ENCODE results near the gene ATF6.

Gene ATF6

DNA sequence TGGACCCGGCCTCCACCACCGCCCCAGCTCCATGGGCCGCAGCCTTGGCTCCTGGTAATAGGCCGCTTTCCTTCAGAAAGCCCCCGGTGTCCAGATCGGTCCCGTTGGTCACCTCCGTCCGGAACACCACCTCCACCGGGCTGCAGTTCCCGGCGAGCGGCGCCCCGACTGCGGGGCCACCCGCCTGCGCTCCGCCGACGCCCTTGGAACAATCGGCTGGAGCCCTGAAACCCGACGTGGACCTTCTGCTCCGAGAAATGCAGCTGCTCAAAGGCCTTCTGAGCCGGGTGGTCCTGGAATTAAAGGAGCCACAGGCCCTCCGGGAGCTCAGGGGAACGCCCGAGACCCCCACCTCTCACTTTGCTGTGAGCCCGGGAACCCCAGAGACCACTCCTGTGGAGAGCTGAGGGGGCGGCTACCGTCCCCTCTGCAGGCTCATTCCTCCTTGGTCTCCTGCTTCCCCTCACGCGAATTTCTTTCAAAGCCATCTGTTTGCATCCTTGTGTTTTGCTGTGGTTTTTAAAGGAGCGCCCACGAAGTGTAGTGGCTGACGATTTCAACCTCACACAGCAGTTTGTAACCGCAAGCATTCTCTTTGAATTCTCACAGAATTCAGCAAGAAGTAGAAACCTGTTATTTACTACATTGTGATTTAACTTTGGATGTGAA is 38.7 kb upstream of the ATF6 start:
- DNase-seq (ENCODE audit: low read depth), result peak; percentile 85
- in situ Hi-C loops (cut with HindIII; ENCODE audit: low sequenced_read_pairs), result loop anchor here (25.0 kb wide), 1 partner anchor 515 kb away; the partner anchor contains the start of genes APOA2, FCER1G and NDUFS2
- H3K4me3 ChIP-seq (ENCODE audit: low read depth, low read length), result peak overlapping the region; percentile 63

DNA sequence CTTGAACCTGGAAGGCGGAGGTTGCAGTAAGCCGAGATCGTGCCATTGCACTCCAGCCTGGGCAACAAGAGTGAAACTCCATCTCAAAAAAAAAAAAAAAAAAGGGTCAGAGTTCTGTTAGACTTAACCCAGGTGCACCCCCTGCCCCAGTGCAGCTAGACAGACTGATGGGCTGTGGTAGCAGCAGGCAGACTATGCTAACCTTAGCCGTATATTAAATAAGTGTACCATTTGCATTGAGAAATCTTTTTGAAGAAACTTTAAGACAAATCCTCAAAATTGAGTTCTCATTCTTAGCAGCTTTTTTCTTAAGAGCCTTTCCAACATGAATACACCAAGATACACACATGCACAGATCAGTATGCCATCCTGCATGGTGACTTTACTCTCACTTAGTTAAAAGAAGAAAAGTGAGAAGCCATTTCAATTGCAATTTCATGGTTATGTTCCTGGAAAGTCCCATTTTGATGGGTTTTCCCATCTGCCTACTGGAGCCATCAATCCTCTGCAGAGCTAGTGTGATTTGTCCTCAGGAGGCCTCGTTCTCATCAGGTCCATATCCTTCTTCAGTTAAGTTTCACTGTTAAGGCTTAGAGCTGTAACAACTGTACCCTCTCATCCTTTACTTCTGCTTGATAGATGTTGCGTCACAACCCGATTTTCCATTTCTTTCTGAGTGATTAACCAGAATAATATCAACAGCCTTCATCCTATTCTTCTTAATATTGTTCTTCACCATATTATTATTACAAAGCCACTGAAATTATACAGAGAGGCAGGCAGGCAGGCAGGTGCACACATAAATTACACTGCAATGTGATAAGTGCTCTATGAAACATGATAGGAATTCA is 37.5 kb upstream of the ATF6 start:
- no peak overlapping the region for H3K4me3 ChIP-seq (ENCODE audit: low read depth, low read length)
- no peak for DNase-seq (ENCODE audit: low read depth)
- in situ Hi-C loops (cut with HindIII; ENCODE audit: low sequenced_read_pairs), result loop anchor here (25.0 kb wide), 1 partner anchor 516 kb away; the partner anchor contains the start of genes APOA2, FCER1G and NDUFS2
- TF ChIP-seq CTCF (IDR thresholded peaks at IDR 0.05; ENCODE audit: low read depth, low read length, missing control alignments), result no peak

More for the DNA sequence above, 38.7 kb upstream of the ATF6 start:
- TF ChIP-seq CTCF (IDR thresholded peaks at IDR 0.05; ENCODE audit: low read depth, low read length, missing control alignments), result no peak

- no peak for DNase-seq (ENCODE audit: low read depth)
- in situ Hi-C loops (cut with HindIII; ENCODE audit: low sequenced_read_pairs), result loop anchor here (25.0 kb wide), 1 partner anchor 518 kb away; the partner anchor contains the start of genes APOA2, FCER1G and NDUFS2
- no peak for TF ChIP-seq CTCF (IDR thresholded peaks at IDR 0.05; ENCODE audit: low read depth, low read length, missing control alignments)
- no peak overlapping the region for H3K4me3 ChIP-seq (ENCODE audit: low read depth, low read length)
These were observed 36.0 kb upstream of the ATF6 start for GRCh38 chr1:161730050-161730564.

DNA sequence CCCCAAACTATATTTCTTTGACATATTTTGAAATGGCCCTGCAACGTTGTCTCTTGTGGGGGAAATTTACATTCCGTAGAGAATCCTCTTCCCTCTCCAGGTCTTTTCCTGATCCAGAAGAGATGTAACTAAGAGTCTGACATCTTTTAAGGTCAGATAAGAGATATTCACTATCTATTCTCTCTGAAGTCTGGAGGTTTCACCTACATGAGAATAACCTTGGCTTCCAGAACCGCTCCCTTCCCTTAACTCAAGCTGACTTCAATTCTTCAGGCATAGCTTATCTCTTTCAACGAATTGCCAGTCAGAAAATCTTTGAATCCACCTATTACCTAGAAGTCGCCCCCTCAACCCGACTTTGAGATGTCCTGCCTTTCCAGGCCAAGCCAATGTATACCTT is 34.9 kb upstream of the ATF6 start:
- in situ Hi-C loops (cut with HindIII; ENCODE audit: low sequenced_read_pairs), result loop anchor here (25.0 kb wide), 1 partner anchor 519 kb away; the partner anchor contains the start of genes APOA2, FCER1G and NDUFS2
- no peak overlapping the region for H3K4me3 ChIP-seq (ENCODE audit: low read depth, low read length)
- TF ChIP-seq CTCF (IDR thresholded peaks at IDR 0.05; ENCODE audit: low read depth, low read length, missing control alignments), result no peak
- no peak for DNase-seq (ENCODE audit: low read depth)

GRCh38 chr1:161731981-161732718 is 34.0 kb upstream of the ATF6 start:
- no peak for DNase-seq (ENCODE audit: low read depth)
- TF ChIP-seq CTCF (IDR thresholded peaks at IDR 0.05; ENCODE audit: low read depth, low read length, missing control alignments), result no peak
- no peak overlapping the region for H3K4me3 ChIP-seq (ENCODE audit: low read depth, low read length)
- in situ Hi-C loops (cut with HindIII; ENCODE audit: low sequenced_read_pairs), result loop anchor here (25.0 kb wide), 1 partner anchor 520 kb away; the partner anchor contains the start of genes APOA2, FCER1G and NDUFS2

DNA sequence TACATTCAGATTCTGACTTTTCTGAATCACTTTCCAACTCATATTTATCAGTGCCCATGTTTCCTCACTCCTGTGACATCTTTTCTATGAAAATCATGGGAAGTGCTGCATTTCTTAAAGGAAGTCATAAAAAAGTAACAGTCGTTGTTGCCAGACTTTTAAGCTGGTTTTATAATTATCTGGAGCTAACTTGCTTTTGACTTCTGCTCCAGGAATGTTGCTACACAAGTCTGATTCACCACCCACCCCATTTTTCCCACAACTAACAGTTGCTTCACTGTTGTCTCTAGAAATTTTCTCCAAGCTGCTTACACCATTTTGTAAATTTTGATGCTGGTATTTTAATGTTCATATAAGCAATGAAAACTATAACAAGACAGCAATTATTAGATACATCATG is 32.6 kb upstream of the ATF6 start:
- TF ChIP-seq CTCF (IDR thresholded peaks at IDR 0.05; ENCODE audit: low read depth, low read length, missing control alignments), result no peak
- in situ Hi-C loops (cut with HindIII; ENCODE audit: low sequenced_read_pairs), result loop anchor here (25.0 kb wide), 1 partner anchor 521 kb away; the partner anchor contains the start of genes APOA2, FCER1G and NDUFS2
- no peak overlapping the region for H3K4me3 ChIP-seq (ENCODE audit: low read depth, low read length)
- DNase-seq (ENCODE audit: low read depth), result peak; percentile 58
